Psoas muscle (tissue), 8 donors: ENCODE results near the gene ABCC9. TPM values are rescaled to one million over a fixed set of nuclear protein-coding genes. Genes with fewer than 3 reads are reported as not detected.

Experiments used
- ATAC-seq, 4 donors: fragments of 200-7000 bp; cut with Tn5 transposase; one replicate each; pipeline ENCODE4 v1.9.1; 2020; ENCODE audit warnings: moderate library complexity in 3 of 4, mild to moderate bottlenecking in 2 of 4
- DNase-seq, 2 donors: peaks; one replicate each; pipeline ENCODE4 v3.0.0-alpha.2; 2020
- H3K27ac ChIP-seq: fragments of 200-600 bp; one replicate; pipeline ENCODE4 v1.8.0; 2022
- H3K27me3 ChIP-seq, 3 donors: fragments of 200-600 bp in 1 of 3; one replicate each; pipeline versions ENCODE4 v1.6.1 to v1.8.0; 2013 to 2022; ENCODE audit warnings: low read length in 2 of 3, mild to moderate bottlenecking in 2 of 3, moderate library complexity in 1 of 3; ENCODE audit not compliant: insufficient read depth in 3 of 3
- H3K36me3 ChIP-seq, 2 donors: fragments of 200-600 bp in 1 of 2; one replicate each; pipeline versions ENCODE4 v1.6.1 to v1.8.0; 2013 to 2022; ENCODE audit warnings: low read depth in 1 of 2, mild to moderate bottlenecking in 1 of 2, moderate library complexity in 1 of 2; ENCODE audit not compliant: insufficient read depth in 1 of 2
- H3K4me1 ChIP-seq: fragments of 200-600 bp; one replicate; pipeline ENCODE4 v1.8.0; 2022
- H3K4me3 ChIP-seq: fragments of 200-600 bp; one replicate; pipeline ENCODE4 v1.8.0; 2022; ENCODE audit warnings: mild to moderate bottlenecking
- H3K9me3 ChIP-seq: fragments of 200-600 bp; one replicate; pipeline ENCODE4 v1.8.0; 2022
- WGBS, 3 donors: extraction: QIAGEN DNeasy Blood & Tissue Kit; methylation state at CpG; one replicate each; pipeline versions ENCODE4 v1.1.6 to v1.1.7; 2013; 5-methylcytosine and 5-hydroxymethylcytosine counted together
- intact Hi-C, 2 donors: fragments of 100-400 bp; cut with DNase I; formaldehyde crosslinking; loops; one replicate each; pipeline versions ENCODE4 v1.11.0 to v1.14.2; 2022
- long read RNA-seq, 2 donors: library from polyadenylated mRNA; unstranded; transcript quantifications; one replicate each; pipeline ENCODE4 v2.0.0, GENCODE V29; 2021
- polyA plus RNA-seq, 3 donors: library from polyadenylated mRNA; stranded (reverse); fragments of 200-250 nt; gene quantifications; one replicate each; pipeline ENCODE4 v1.2.3, GENCODE V29; 2013
- total RNA-seq, 4 donors: library from RNA; stranded (reverse); fragmentation: NEBNext Ultra II Directional in 2 of 4; extraction: Animal tissue kit (Norgen Biotek cat#: 25700) in 2 of 4; gene quantifications; one replicate each; pipeline versions ENCODE4 v1.2.1 to v1.2.4, GENCODE V29; 2021 to 2023
- TF ChIP-seq, protein P1 (sequence below): fragments of 200-600 bp; IDR thresholded peaks from one replicate; pipeline ENCODE4 v1.8.0; 2022; ENCODE audit warnings: antibody characterized with exemption
- donor health status: healthy with polysubstance abuse.
- donor health status: DM: no; HTN: no; CAD: no; lungs with moderate emphysema.
- donor health status: Bipolar disorder and iron deficiency.
- donor health status: healthy.
- donor health status: DM: yes; HTN: yes; CAD: no.
- donor health status: DM: no; HTN: no; CAD: no.
- donor health status: DM: no; HTN: no; CAD: no.
- donor health status: DM: yes; HTN: yes; CAD: no.

Gene ABCC9
- 10 to 100 TPM; 52.7 to 94.9 (median 88.8) TPM for total RNA-seq
- 10 to 100 TPM in 2 of 3 donors, 1 to 10 TPM in 1; 4.5 to 20.0 (median 14.7) TPM for polyA plus RNA-seq
- long read RNA-seq, donor 1, partial matches to known transcripts = 4 of 23 reads
- long read RNA-seq, donor 1, other reads (novel, unspliced or antisense) = 15 of 23 reads
- long read RNA-seq, donor 2, partial matches to known transcripts = 7 of 29 reads
- long read RNA-seq, donor 2, other reads (novel, unspliced or antisense) = 20 of 29 reads

DNA sequence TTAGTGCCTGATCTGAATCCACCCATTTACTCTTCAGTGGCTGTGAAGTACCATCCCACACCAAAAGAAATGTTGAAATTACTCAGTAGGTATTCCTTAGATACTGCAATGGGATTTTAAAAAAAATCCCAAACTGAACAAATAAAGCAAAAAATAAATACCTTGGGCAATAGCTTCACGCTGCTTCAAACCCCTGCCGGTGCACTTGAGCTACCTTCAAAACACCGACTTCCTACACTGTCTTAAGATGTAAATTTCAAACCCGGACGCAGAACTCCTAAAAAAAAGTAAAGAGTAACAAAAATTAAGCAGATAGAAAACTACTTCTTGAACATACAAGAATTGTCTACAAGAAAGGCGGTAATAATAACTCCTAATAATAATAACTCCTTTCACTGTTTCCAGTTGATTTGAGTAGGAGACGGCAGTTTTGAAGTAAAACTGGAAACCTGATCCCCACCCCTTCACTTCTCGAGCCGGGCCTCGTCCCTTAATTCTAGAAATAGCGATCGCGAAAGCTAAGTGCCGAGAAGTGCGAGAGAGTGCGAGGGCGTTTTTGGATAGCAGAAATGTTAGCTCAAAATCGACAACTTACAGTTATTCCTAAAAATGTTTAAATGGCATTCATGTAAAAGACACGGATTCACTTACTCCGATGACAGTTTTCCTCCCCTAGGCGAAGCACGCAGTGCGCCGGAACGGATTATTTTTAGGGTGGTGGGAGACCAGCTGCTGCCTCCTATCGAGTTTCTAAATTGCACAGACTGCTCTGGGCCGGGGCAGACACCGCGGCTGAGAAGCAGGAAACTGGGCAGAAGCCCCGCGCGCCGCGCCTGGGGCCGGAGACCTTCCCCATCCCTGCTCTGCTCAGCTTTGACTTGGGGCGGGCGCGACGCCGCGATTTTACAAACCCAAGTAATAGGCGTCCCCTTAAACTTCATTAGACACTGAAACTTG, at the start of gene ABCC9:
Gene ABCC9 (minus strand): TSS at position 878 of the 957 bp plus-strand sequence. CDS start 4,752 bp downstream, outside the sequence.
- peaks cover 7% of the 10 kb centered on the region for H3K9me3 ChIP-seq
- DNase-seq = peak; percentile 72 to 81
- no peaks in the 10 kb centered on the region for H3K27me3 ChIP-seq
- 1 to 2% (median 1%) methylated on average over 42 of the region's 42 CpGs for WGBS, 3 donors
- H3K27ac ChIP-seq = peak within 1 kb of the TSS; percentile 94
- ATAC-seq = peak; percentile 89 to 92 (median 90)
- H3K4me1 ChIP-seq = peaks cover 18% of the 10 kb centered on the region
- intact Hi-C loops = loop anchor here in 1 of 2 donors (5.0 kb wide), 1 partner anchor 51 kb away; no protein-coding TSS in a partner anchor
- peak within 1 kb of the TSS; percentile 80 for H3K4me3 ChIP-seq
- TF ChIP-seq, protein P1, sequence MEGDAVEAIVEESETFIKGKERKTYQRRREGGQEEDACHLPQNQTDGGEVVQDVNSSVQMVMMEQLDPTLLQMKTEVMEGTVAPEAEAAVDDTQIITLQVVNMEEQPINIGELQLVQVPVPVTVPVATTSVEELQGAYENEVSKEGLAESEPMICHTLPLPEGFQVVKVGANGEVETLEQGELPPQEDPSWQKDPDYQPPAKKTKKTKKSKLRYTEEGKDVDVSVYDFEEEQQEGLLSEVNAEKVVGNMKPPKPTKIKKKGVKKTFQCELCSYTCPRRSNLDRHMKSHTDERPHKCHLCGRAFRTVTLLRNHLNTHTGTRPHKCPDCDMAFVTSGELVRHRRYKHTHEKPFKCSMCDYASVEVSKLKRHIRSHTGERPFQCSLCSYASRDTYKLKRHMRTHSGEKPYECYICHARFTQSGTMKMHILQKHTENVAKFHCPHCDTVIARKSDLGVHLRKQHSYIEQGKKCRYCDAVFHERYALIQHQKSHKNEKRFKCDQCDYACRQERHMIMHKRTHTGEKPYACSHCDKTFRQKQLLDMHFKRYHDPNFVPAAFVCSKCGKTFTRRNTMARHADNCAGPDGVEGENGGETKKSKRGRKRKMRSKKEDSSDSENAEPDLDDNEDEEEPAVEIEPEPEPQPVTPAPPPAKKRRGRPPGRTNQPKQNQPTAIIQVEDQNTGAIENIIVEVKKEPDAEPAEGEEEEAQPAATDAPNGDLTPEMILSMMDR = no peak
- H3K36me3 ChIP-seq = peaks cover 0 to 10% of the 10 kb centered on the region in 2 donors

DNA sequence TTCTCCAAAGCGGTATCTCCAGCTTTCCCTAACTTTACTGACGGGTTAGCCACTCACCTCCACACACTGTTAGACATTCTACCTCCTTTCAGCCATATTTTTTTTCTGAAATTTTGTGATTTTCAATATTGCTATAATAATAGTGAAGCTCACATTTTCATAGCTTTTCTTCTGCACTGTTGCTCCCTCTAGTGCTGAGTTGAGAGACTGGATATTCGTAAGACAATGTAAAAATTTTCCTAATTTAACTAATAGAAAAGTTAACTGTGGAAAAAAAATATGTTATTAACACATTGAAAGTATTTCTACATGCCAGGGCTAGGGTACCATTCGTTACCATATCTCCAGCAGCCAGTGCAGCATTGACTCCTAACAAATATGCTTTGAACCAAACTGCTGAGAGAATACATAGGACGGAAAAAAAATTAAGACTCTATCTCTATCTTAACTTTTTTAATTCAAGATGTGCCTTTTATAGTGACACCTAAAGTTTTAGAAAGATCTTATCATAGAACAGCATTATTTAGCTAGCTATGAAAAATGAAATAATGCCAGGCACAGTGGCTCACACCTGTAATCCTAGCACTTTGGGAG, 48.7 kb upstream of the ABCC9 start:
- 49 to 59% (median 57%) methylated on average over 5 of the region's 5 CpGs for WGBS, 3 donors
- no peaks in the 10 kb centered on the region for H3K27me3 ChIP-seq
- H3K4me1 ChIP-seq = no peaks in the 10 kb centered on the region
- TF ChIP-seq, protein P1 = peak; percentile 64
- no peak overlapping the region for H3K4me3 ChIP-seq
- intact Hi-C loops = loop anchor here in 1 of 2 donors (2.0 to 5.0 kb wide), 3 partner anchors 48 to 291 kb away; partner anchors contain the start of gene ABCC9
- ATAC-seq (peak in 1 of 4 donors; percentile 48), DNase-seq (no peak)
- H3K36me3 ChIP-seq = no peaks in the 10 kb centered on the region
- no peaks in the 10 kb centered on the region for H3K9me3 ChIP-seq
- no peak overlapping the region for H3K27ac ChIP-seq

- DNase-seq (no peak), ATAC-seq (no peak)
- no peaks in the 10 kb centered on the region for H3K9me3 ChIP-seq
- TF ChIP-seq, protein P1 = no peak
- H3K27me3 ChIP-seq = no peaks in the 10 kb centered on the region
- H3K27ac ChIP-seq = no peak overlapping the region
- no peaks in the 10 kb centered on the region for H3K4me1 ChIP-seq
- no peak overlapping the region for H3K4me3 ChIP-seq
- intact Hi-C loops = loop anchor here in 1 of 2 donors (5.0 kb wide), 1 partner anchor 106 kb away; no protein-coding TSS in a partner anchor
- 94 to 100% (median 97%) methylated on average over 1 of the region's 1 CpG for WGBS, 3 donors
- no peaks in the 10 kb centered on the region for H3K36me3 ChIP-seq
Measured at GRCh38 chr12:21988619-21989018, 47.4 kb upstream of the ABCC9 start.

GRCh38 chr12:21987755-21988154, 46.5 kb upstream of the ABCC9 start:
- TF ChIP-seq, protein P1 = no peak
- Histone ChIP-seq H3K27ac (no peak overlapping the region), H3K4me1 (no peaks in the 10 kb centered on the region), H3K9me3 (no peaks in the 10 kb centered on the region), H3K27me3 (no peaks in the 10 kb centered on the region), H3K4me3 (no peak overlapping the region), H3K36me3 (no peaks in the 10 kb centered on the region)
- DNase-seq = no peak
- intact Hi-C loops = loop anchor here in 1 of 2 donors (5.0 kb wide), 1 partner anchor 105 kb away; no protein-coding TSS in a partner anchor
- WGBS, 3 donors = 86 to 89% (median 89%) methylated on average over 6 of the region's 6 CpGs
- no peak for ATAC-seq
